H1 (cell line): ENCODE data around the gene URB2.

ENCODE experiments used
- ATF2 ChIP-seq: IDR thresholded peaks from 2 replicates; pipeline ENCODE4 v1.6.1; 2012; ENCODE audit warnings: low read length, inconsistent platforms
- ATF3 ChIP-seq: IDR thresholded peaks from 2 replicates; pipeline ENCODE4 v1.6.1; 2011; ENCODE audit warnings: low read depth, mild to moderate bottlenecking, low read length; ENCODE audit not compliant: insufficient read depth
- CBX5 ChIP-seq: fragments of 300-800, 300-1000 bp; sonication (generic); IDR thresholded peaks from 2 replicates; pipeline ENCODE4 v1.7.1; 2016; ENCODE audit warnings: antibody characterized with exemption, low read length, low read depth
- CREB1 ChIP-seq: IDR thresholded peaks from 2 replicates; pipeline ENCODE4 v1.6.1; 2012; ENCODE audit warnings: inconsistent platforms
- E2F6 ChIP-seq: IDR thresholded peaks from 2 replicates; pipeline ENCODE4 v1.6.1; 2012; ENCODE audit warnings: inconsistent platforms
- EZH2 ChIP-seq: fragments of 200-600 bp; sonication (generic); IDR thresholded peaks from 2 replicates; pipeline ENCODE4 v1.7.1; 2012; ENCODE audit warnings: low read depth, mild to moderate bottlenecking, moderate library complexity, low read length, inconsistent platforms; ENCODE audit not compliant: severe bottlenecking
- POLR2A ChIP-seq, 2 experiments: IDR thresholded peaks; 1 replicate in 1 of 2; 2 replicates in 1 of 2; pipeline ENCODE4 v1.6.1; 2011; ENCODE audit warnings: low read depth in 2 of 2, low read length in 2 of 2, mild to moderate bottlenecking in 2 of 2; ENCODE audit errors: control extremely low read depth in 1 of 2
- SP1 ChIP-seq: IDR thresholded peaks from 2 replicates; pipeline ENCODE4 v1.6.1; 2011; ENCODE audit warnings: low read depth, low read length

DNA sequence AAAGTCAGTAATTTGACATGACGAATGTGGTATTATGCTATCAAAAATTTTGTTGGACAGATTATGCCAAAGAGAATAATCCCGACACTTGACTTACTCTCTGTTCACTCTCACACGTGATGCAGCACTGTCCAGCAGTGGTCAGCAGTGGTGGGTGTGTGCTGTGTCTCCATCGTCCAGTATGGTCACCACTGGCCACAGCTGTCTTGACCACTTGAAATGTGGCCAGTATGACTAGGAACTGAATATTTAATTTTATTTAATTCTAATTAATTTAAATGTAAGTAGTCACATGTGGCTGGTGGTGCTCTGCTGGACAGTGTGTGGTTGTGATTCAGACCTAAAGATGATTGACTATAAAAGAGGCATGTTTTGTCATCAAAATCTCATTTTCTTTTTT is 24.0 kb downstream of the URB2 start:
- TF ChIP-seq ATF2, result no peak
- no peak for TF ChIP-seq ATF3
- TF ChIP-seq POLR2A (IDR thresholded peaks at IDR 0.05; ENCODE audit: control extremely low read depth in 1 of 2, low read depth in 2 of 2, low read length in 2 of 2), result no peak
- TF ChIP-seq EZH2, result no peak
- TF ChIP-seq CBX5, result no peak
- TF ChIP-seq CREB1, result no peak
- TF ChIP-seq SP1, result no peak
- TF ChIP-seq E2F6, result no peak
